ENCODE data around the gene IGFLR1. TPM values are rescaled to one million over a fixed set of nuclear protein-coding genes. Genes with fewer than 3 reads are reported as not detected.
"Not testable (repeated sequence)": the region's sequence is repeated elsewhere in the genome, so short reads cannot be mapped to it uniquely, and the experiment has no call there.

IGFLR1 gene
- total RNA-seq, 4 donors from 2014 or later, result 0.87 to 4.8 (median 4.3) TPM

DNA sequence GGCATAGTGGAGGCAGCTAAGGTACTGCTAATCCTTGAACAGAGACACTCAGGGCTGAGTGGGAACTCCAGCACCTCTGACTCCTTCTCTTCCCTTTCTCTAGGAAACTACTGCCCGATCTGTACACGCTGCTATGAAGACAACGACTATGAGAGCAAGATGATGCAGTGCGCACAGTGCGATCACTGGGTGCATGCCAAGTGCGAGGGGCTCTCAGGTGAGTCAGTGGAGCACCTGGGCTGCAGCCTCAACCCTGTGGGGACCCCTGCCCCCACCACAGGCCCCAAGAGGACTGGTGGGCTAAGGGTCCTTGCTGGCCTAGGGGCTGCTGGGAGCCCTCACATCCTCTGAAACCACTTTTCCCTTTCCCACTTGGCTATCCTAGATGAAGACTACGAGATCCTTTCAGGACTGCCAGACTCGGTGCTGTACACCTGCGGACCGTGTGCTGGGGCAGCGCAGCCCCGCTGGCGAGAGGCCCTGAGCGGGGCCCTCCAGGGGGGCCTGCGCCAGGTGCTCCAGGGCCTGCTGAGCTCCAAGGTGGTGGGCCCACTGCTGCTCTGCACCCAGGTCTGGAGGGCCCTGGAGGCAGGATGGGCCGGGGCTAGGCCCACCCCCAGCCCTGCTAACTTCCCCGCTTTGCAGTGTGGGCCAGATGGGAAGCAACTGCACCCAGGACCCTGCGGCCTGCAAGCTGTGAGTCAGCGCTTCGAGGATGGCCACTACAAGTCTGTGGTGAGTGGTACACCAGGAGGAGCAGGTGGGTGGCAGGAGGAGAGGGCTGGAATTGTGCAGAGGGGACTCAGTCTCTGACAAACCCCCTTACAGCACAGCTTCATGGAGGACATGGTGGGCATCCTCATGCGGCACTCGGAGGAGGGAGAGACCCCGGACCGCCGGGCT is 14.9 kb downstream of the IGFLR1 start:
- Histone ChIP-seq H3K4me1 (peaks cover 0 to 20% (median 8%) of the 10 kb centered on the region in 3 donors), H3K9me3 (no peaks in the 10 kb centered on the region), H3K27me3 (no peaks in the 10 kb centered on the region), H3K36me3 (peaks cover 87 to 100% (median 91%) of the 10 kb centered on the region in 3 donors), H3K4me3 (no peak overlapping the region), H3K27ac (no peak overlapping the region)
- no peak for DNase-seq
- no peak for TF ChIP-seq CTCF (IDR thresholded peaks at IDR 0.05)
- no peak for TF ChIP-seq POLR2A (IDR thresholded peaks at IDR 0.05)
- intact Hi-C loops (cut with DNase I), result no loop called here
- WGBS, 2 donors, result 95 to 96% methylated on average over 11 of the region's 25 CpGs

DNA sequence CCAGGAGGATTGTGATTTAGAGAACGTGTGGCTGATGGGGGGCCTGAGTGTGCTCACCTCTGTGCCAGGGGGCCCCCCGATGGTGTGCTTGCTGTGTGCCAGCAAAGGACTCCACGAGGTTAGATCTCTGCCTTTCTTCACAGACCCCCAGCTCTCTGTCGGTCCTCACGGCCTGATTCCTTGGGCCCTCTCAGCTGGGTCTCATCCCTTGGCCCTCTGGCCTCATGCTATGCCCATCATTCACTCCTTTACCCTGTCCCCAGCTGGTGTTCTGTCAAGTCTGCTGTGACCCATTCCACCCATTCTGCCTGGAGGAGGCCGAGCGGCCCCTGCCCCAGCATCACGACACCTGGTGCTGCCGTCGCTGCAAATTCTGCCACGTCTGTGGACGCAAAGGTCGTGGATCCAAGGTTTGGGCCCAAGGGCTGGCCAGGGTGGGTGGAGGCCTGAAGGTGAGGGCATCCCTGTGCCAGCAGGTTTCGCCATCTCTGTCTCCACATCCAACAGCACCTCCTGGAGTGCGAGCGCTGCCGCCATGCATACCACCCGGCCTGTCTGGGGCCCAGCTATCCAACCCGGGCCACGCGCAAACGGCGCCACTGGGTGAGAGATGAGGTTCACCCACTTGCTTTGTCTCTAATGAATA is 16.9 kb downstream of the IGFLR1 start:
- Histone ChIP-seq H3K4me1 (peaks cover 0 to 8% (median 0%) of the 10 kb centered on the region in 3 donors), H3K9me3 (no peaks in the 10 kb centered on the region), H3K27ac (no peak overlapping the region), H3K27me3 (no peaks in the 10 kb centered on the region), H3K36me3 (peaks cover 82 to 100% (median 85%) of the 10 kb centered on the region in 3 donors), H3K4me3 (no peak overlapping the region)
- intact Hi-C loops (cut with DNase I), result no loop called here
- 92 to 94% methylated on average over 11 to 13 of the region's 23 CpGs for WGBS, 2 donors
- no peak for DNase-seq
- TF ChIP-seq POLR2A (IDR thresholded peaks at IDR 0.05) (no peak), CTCF (IDR thresholded peaks at IDR 0.05) (no peak)

GRCh38 chr19:35724560-35724959 is 17.7 kb downstream of the IGFLR1 start:
- no peak for TF ChIP-seq POLR2A (IDR thresholded peaks at IDR 0.05)
- no peak for TF ChIP-seq CTCF (IDR thresholded peaks at IDR 0.05)
- no peaks in the 10 kb centered on the region for H3K27me3 ChIP-seq
- H3K36me3 ChIP-seq, result peaks cover 74 to 100% (median 77%) of the 10 kb centered on the region in 3 donors
- intact Hi-C loops (cut with DNase I), result no loop called here
- H3K4me1 ChIP-seq, result peaks cover 2 to 11% (median 3%) of the 10 kb centered on the region in 3 donors
- no peak for DNase-seq
- H3K9me3 ChIP-seq, result no peaks in the 10 kb centered on the region
- no peak overlapping the region for H3K27ac ChIP-seq
- no peak overlapping the region for H3K4me3 ChIP-seq
- 94 to 95% methylated on average over 3 to 10 of the region's 12 CpGs for WGBS, 2 donors

DNA sequence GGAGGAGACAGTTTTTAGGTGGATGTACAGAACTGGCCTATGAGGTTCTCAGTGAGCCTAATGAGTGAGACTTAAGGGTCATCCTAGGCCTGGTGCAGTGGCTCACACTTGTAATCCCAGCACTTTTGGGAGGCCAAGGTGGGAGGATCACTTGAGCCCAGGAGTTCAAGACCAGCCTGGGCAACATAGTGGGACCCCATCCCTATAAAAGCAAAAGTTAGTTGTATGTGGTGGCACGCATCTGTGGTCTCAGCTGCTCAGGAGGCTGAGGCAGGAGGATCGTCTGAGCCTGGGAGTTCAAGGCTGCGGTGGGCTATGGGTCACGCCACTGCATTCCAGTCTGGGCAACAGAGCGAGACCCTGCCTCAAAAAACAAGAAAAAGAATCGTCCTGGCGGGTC is 18.1 kb downstream of the IGFLR1 start:
- intact Hi-C loops (cut with DNase I); DNase-seq; H3K27me3 ChIP-seq; H3K9me3 ChIP-seq; H3K4me3 ChIP-seq; H3K27ac ChIP-seq: not testable (repeated sequence)
- peaks cover 70 to 98% (median 73%) of the 10 kb centered on the region in 3 donors for H3K36me3 ChIP-seq
- peaks cover 6 to 15% (median 7%) of the 10 kb centered on the region in 3 donors for H3K4me1 ChIP-seq
- 80 to 90% methylated on average over 5 to 7 of the region's 7 CpGs for WGBS, 2 donors

GRCh38 chr19:35723671-35724070 is 18.6 kb downstream of the IGFLR1 start:
- Histone ChIP-seq H3K27ac (no peak overlapping the region), H3K4me3 (no peak overlapping the region), H3K4me1 (peaks cover 11 to 20% (median 12%) of the 10 kb centered on the region in 3 donors), H3K36me3 (peaks cover 65 to 94% (median 68%) of the 10 kb centered on the region in 3 donors), H3K9me3 (no peaks in the 10 kb centered on the region), H3K27me3 (no peaks in the 10 kb centered on the region)
- intact Hi-C loops (cut with DNase I), result no loop called here
- TF ChIP-seq CTCF (IDR thresholded peaks at IDR 0.05) (no peak), POLR2A (IDR thresholded peaks at IDR 0.05) (no peak)
- WGBS, 2 donors, result 95 to 100% methylated on average over 1 to 4 of the region's 24 CpGs
- DNase-seq, result no peak

Measured in esophagus squamous epithelium (tissue), 5 donors.